Stimulated activated CD8-positive, alpha-beta memory T cell treated with anti-CD3 and anti-CD28 coated beads, Interleukin-4, amount 100 ng/mL, for 4 hours (primary cell): ENCODE data around the gene HNRNPK.

Experiments used
- DNase-seq, 2 donors: peaks; one replicate each; pipeline ENCODE4 v3.0.0-alpha.2; 2020; ENCODE audit warnings: low read depth in 2 of 2, low spot score in 1 of 2

HNRNPK gene

GRCh38 chr9:83934569-83935275, 45.3 kb downstream of the HNRNPK start:
- no peak for DNase-seq

GRCh38 chr9:83933790-83934189, 46.2 kb downstream of the HNRNPK start:
- no peak for DNase-seq

GRCh38 chr9:83932851-83933250, 47.2 kb downstream of the HNRNPK start:
- no peak for DNase-seq

GRCh38 chr9:83932011-83932410, 48.0 kb downstream of the HNRNPK start:
- no peak for DNase-seq

- DNase-seq, result no peak
Measured at GRCh38 chr9:83930881-83931280, 49.1 kb downstream of the HNRNPK start.

GRCh38 chr9:83927591-83927990, 52.4 kb downstream of the HNRNPK start:
- DNase-seq, result no peak

GRCh38 chr9:83920927-83921707, 58.9 kb downstream of the HNRNPK start, which contains the start of gene KIF27:
TSS of gene KIF27 (minus strand) at chr9:83921432. CDS start at chr9:83915591, 5,841 bp downstream.
- DNase-seq, result peak; percentile 89 to 92

GRCh38 chr9:83920469-83920926, 59.5 kb downstream of the HNRNPK start:
- DNase-seq, result no peak

- DNase-seq, result no peak
Measured at GRCh38 chr9:83919111-83919510, 60.9 kb downstream of the HNRNPK start.
